GM18867 (cell line): ENCODE results near the gene UBAC2.
A peak's percentile ranks its signal among the peaks of the same experiment; 100 is the strongest.

ENCODE experiments used
- ATAC-seq: cut with Tn5 transposase; IDR thresholded peaks from one replicate; pipeline ENCODE4 v1.9.1; 2021; ENCODE audit warnings: mild to moderate bottlenecking, moderate library complexity; ENCODE audit not compliant: unreplicated experiment

Gene UBAC2

DNA sequence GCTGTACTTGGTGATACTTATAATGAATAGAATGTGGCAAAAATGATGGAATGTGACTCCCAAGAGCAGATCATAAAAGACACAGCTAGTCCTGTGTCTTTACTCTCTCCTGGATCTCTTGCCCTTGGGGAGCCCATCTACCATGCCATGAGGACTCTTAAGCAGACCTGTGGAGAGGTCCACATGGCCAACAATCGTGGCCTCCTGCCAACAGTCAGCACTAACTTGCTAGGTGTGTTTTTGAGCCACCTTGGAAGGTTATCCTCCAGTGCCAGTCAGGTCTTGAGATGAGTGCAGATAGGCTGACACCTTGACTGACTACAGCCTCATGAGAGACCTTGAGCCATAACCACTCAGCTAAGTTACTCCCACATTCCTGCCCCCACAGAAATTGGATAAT lies 128.8 kb downstream of the UBAC2 start:
- no peak for ATAC-seq

GRCh38 chr13:99330942-99331341 lies 130.3 kb downstream of the UBAC2 start:
- no peak for ATAC-seq

GRCh38 chr13:99331881-99332293 lies 131.2 kb downstream of the UBAC2 start:
- ATAC-seq = peak; percentile 97

DNA sequence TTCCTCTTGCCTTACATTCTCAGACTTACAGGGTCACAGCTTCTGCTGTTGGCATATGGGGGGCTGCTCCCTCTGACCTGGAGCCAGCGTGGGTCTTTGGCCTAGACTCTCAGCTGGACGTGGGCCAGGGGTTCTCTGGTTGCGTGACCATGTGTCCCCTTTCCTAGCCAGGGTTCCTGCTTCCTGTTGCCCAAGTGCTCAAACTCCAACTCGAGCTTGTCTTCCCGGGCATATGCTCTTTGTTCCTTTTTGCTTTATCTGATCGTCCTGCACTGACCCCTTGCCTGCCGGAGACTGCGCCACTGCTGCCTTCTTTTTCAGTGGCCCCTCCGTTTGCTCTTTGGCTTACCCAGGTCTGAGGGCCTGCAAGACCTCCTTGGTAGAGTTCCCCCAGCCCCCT lies 131.8 kb downstream of the UBAC2 start:
- peak; percentile 24 for ATAC-seq

GRCh38 chr13:99334221-99334620 lies 133.6 kb downstream of the UBAC2 start:
- ATAC-seq = no peak

DNA sequence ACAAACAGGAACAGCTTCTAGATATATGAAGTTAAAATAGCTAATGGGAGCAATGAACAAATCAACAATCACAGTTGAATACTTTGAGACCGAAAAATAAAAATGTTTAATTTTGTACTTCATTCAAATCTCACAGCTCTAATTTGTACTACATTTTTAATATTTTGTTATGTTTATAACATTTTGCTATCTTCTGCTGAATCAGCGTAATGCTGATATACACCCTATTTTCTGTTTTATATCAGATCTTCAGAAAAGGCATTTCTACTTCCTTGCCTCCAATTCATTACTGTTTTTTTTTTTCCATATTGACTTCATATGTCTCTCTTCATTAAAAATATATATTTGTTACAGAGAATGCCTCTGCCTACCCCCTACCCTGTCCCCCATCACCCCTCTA lies 134.4 kb downstream of the UBAC2 start:
- ATAC-seq = no peak

DNA sequence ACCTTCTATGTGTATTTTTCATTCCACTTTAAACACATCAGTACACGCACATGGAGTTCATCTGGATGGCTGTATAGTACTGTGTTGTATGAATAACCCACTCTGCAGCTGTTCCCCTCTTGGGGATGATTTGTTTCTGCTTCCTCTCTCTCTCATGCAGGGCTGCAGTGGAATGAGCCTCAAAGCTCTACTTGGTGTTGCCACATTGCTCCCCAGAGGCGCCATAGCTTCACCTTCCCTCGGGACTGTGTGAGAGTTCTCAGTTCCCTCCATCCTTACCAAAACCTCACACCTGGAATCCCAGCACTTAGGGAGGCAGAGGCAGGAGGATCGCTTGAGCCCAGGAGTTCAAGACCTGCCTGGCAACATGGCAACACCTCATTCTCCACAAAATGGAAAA lies 134.9 kb downstream of the UBAC2 start:
- ATAC-seq = peak; percentile 33

- ATAC-seq = no peak
Measured at GRCh38 chr13:99339230-99339721, 138.6 kb downstream of the UBAC2 start.

DNA sequence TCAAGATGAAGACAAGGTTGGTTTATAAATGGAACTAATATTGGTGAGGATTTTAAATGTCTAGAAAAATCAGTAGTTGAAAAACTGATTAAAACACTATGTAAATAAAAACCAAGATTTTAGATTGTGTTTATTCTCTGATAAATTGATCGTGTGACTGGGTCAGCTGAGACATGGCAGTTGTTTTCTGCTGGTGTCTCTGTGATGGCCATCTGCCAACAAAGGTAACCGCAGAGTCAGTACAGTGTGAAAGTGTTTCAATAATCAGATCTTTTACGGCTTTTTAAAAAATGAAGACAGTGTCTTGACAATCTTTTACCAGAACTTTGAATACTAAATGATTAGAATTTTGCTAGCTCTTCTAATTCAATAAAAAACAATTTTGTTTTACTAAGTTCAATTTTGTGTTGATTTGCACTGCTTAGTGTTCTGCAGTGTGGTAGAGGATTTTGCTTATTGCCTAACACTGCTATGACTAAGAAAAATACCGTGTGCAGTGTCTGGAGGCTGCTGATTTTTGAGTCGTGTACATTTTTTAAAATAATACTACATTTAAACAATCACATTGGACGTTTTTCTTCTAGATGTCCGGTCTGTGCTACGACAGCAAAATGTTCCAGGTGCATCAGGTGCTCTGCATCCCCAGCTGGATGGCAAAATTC lies 139.2 kb downstream of the UBAC2 start:
- no peak for ATAC-seq

- no peak for ATAC-seq
Measured at GRCh38 chr13:99340638-99341037, 140.0 kb downstream of the UBAC2 start.

GRCh38 chr13:99341969-99342722 lies 141.5 kb downstream of the UBAC2 start:
- ATAC-seq = no peak

DNA sequence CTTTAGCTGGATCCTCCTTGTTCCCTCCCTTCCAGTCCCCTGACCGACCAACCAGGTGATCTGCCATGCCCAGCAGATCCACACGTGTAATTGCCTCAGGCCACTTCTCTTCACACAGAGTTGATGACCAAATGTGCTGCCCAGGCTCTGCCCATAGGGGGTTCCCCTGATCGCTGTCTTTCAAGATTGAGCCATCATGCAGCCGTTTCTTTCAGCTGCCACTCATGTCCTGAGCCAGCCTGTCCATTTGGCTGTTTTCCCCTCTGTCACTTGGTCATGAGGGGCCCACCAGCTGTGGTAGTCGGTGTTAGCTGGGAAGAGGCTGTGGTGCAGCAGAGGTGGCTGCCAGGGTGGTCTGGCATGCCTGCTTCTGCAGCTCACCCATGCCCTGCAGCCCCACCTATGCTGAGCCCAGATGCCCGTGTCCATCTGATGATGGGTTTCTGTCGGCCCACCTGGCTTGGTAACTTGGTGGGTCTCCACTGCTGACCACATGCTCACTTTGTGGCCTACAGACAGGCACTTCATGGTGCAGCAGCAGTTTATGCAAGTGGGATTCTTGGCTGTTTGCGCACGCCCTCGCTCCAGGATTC lies 142.2 kb downstream of the UBAC2 start:
- no peak for ATAC-seq

- ATAC-seq = no peak
Measured at GRCh38 chr13:99344610-99345208, 144.1 kb downstream of the UBAC2 start.

- no peak for ATAC-seq
Measured at GRCh38 chr13:99345345-99345744, 144.7 kb downstream of the UBAC2 start.

GRCh38 chr13:99346335-99347042 lies 145.8 kb downstream of the UBAC2 start:
- no peak for ATAC-seq

GRCh38 chr13:99347335-99347878 lies 146.8 kb downstream of the UBAC2 start:
- ATAC-seq = peak; percentile 3

DNA sequence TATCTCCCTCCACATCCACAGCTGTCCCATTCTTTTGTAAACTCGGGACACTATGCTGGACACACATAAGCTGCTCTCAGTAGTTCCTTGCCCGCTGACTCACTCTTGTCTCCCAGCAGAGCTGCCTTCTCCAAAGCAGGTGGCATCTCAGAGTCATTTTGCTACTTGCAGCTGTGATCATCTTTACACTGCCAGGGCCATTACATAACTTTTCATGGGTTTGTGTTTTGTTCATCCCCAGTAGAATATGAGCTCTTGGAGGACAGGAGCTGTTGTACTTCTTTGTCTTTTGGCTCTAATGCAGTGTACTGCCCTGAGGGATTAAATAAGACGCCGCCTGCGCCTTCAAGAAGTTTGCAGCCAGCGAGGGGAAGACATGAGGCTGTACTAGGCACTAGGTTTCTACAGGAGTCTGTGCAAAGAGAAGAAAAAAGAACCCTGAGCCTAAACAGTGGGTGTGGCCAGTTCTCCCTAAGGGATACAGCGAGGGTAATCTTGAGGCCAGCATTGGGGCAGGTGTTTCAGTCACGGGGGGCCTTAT lies 147.3 kb downstream of the UBAC2 start:
- ATAC-seq = peak; percentile 56

GRCh38 chr13:99350191-99350590 lies 149.5 kb downstream of the UBAC2 start:
- no peak for ATAC-seq

- ATAC-seq = peak; percentile 32
Measured at GRCh38 chr13:99351772-99352171, 151.1 kb downstream of the UBAC2 start.
